Measurements from ENCODE around the gene ALDH9A1.
"Not testable (repeated sequence)": the region's sequence is repeated elsewhere in the genome, so short reads cannot be mapped to it uniquely, and the experiment has no call there.

The ALDH9A1 gene

DNA sequence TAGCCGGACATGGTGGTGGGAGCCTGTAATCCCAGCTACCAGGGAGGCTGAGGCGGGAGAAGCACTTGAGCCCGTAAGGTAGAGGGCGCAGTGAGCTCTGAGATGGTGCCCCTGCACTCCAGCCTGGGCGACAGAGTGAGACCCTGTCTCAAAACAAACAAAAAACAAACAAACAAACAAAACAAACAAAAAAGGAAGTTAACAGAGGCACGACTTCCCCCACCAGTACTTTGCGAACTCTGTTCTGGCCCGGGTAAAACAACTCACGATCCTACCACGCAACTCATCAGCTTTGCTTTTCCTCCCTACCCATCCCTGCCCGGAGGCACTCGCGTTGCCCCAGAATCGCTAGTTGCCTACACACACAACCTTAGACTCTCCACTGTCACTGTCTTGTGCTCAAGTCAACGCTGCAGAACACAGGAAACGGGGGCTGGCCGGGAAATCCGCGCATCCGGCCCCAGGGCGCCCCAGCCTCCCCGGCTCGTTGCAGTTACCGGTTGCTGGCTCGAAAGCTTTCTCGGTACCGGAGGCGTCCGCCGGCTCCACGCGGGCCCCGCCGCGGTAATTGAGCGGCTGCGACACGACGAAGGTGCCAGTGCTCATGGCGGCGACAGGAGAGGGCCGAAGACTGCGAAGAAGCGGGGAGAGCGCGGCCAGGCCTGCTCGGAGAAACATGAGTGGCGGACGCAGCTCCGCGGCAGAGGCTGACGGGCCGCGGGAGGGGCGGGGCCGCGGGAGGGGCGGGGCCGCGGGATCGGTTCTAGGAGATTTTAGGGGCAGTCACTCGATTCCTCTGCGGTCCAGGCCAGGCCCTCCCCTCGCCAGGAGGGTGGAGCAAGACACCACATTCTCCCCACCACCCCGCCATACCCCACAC, at the start of gene ALDH9A1:
Gene ALDH9A1, minus strand, starts transcription at position 682 of the 880 bp plus-strand sequence. Its CDS starts 4 bp downstream, at position 678.
- H3K36me3 ChIP-seq (ENCODE audit: control insufficient read depth, insufficient read depth, low read length), result no peaks in the 10 kb centered on the region
- DNase-seq (ENCODE audit: low read depth, low spot score), result peak; percentile 71
- H3K4me3 ChIP-seq (ENCODE audit: low read length), result peak within 1 kb of the TSS; percentile 52; the same call in 1 of the 2 replicates
- WGBS (ENCODE audit: insufficient coverage, insufficient read length), result no CpG with 5 or more reads among the region's 65 CpGs
- no peaks in the 10 kb centered on the region for H3K27me3 ChIP-seq (ENCODE audit: control insufficient read depth, insufficient read depth, low read length)
- no peaks in the 10 kb centered on the region for H3K9me3 ChIP-seq (ENCODE audit: control insufficient read depth, insufficient read depth, low read length)
- no peaks in the 10 kb centered on the region for H3K4me1 ChIP-seq (ENCODE audit: control insufficient read depth, insufficient read depth, low read length)
- H3K27ac ChIP-seq (ENCODE audit: low read length), result no peak within 1 kb of the TSS

DNA sequence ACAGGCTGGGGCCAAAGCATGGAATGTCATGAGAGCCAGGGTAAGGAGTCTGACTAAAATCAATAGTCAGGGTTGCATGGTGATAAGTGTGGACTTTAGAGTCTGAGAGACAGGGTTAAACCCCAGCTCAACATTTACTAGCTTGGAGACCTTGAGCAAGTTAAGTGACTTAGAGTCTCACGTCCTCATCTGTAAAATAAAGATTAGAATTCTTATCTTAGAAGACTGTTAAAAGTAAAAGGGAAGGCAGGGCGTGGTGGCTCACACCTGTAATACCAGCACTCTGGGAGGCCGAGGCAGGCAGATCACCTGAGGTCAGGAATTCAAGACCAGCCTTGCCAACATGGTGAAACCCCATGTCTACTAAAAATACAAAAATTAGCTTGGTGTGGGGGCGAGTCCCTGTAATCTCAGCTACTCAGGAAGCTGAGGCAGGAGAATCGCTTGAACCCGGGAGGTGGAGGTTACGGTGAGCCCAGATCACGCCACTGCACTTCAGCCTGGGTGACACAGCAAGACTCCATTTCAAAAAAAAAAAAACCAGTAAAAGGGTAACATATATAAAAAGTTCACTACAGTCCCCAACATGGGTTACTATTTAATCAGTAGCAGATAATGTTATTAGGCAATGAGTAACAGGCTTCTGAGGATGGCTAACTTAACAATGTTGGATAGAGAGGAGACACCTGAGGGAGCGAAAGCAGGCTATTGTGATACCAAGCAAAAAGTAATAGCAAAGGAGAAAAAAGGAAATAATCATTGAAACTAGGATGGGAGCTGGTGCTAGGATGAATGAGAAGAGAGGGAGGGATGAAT, 49.5 kb upstream of the ALDH9A1 start:
- H3K4me1 ChIP-seq (ENCODE audit: control insufficient read depth, insufficient read depth, low read length), result no peaks in the 10 kb centered on the region
- no peaks in the 10 kb centered on the region for H3K36me3 ChIP-seq (ENCODE audit: control insufficient read depth, insufficient read depth, low read length)
- H3K4me3 ChIP-seq (ENCODE audit: low read length), result no peak overlapping the region
- H3K27me3 ChIP-seq (ENCODE audit: control insufficient read depth, insufficient read depth, low read length), result no peaks in the 10 kb centered on the region
- no peaks in the 10 kb centered on the region for H3K9me3 ChIP-seq (ENCODE audit: control insufficient read depth, insufficient read depth, low read length)
- no CpG with 5 or more reads among the region's 9 CpGs for WGBS (ENCODE audit: insufficient coverage, insufficient read length)
- no peak overlapping the region for H3K27ac ChIP-seq (ENCODE audit: low read length)
- DNase-seq (ENCODE audit: low read depth, low spot score), result no peak

DNA sequence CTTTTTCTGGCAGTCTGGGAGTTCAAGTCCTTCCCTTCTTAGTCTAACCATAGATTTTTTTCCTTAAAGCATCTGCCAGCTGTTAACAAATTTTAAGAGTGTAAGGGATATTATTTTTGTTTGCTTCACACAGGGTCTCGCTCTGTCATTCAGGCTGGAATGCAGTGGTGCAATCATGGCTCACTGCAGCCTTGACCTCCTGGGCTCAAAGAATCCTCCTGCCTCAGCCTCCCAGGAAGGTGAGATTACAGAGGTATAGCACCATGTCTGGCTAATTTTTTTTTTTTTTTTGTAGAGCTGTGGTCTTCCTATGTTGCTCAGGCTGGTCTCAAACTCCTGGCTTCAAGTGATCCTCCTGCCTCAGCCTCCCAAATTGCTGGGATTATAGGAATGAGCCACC, 46.6 kb upstream of the ALDH9A1 start:
- not testable (repeated sequence) for DNase-seq (ENCODE audit: low read depth, low spot score); H3K27ac ChIP-seq (ENCODE audit: low read length); H3K4me3 ChIP-seq (ENCODE audit: low read length); H3K9me3 ChIP-seq (ENCODE audit: control insufficient read depth, insufficient read depth, low read length); H3K27me3 ChIP-seq (ENCODE audit: control insufficient read depth, insufficient read depth, low read length); H3K4me1 ChIP-seq (ENCODE audit: control insufficient read depth, insufficient read depth, low read length); H3K36me3 ChIP-seq (ENCODE audit: control insufficient read depth, insufficient read depth, low read length)
- WGBS (ENCODE audit: insufficient coverage, insufficient read length), result no CpG with 5 or more reads among the region's 1 CpG

- no peak overlapping the region for H3K27ac ChIP-seq (ENCODE audit: low read length)
- H3K4me3 ChIP-seq (ENCODE audit: low read length), result no peak overlapping the region
- no peak for DNase-seq (ENCODE audit: low read depth, low spot score)
- WGBS (ENCODE audit: insufficient coverage, insufficient read length), result no CpG with 5 or more reads among the region's 8 CpGs
- H3K36me3 ChIP-seq (ENCODE audit: control insufficient read depth, insufficient read depth, low read length), result no peaks in the 10 kb centered on the region; the same call in 1 of the 2 replicates
- H3K4me1 ChIP-seq (ENCODE audit: control insufficient read depth, insufficient read depth, low read length), result no peaks in the 10 kb centered on the region
- no peaks in the 10 kb centered on the region for H3K9me3 ChIP-seq (ENCODE audit: control insufficient read depth, insufficient read depth, low read length)
- no peaks in the 10 kb centered on the region for H3K27me3 ChIP-seq (ENCODE audit: control insufficient read depth, insufficient read depth, low read length)
These were observed 43.8 kb upstream of the ALDH9A1 start for GRCh38 chr1:165742194-165742593.

DNA sequence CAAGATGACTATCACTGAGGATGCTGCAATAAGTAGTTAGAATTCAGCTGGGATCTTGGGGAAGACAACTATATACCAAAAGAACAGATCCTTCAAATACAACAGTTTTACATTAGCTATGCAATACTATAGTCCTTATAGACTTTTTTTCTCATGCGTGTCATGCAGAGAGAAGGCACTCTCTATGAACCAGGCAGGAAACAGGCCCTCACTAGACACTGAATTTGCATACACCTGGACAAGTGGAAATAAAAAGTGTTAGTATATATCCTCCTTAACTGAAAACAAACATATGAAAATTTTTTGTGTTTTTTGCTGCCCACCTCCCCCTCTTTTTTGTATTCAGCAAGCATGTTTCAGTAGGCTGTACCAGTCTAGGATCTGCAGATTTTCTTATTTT, 40.4 kb upstream of the ALDH9A1 start:
- no peaks in the 10 kb centered on the region for H3K4me1 ChIP-seq (ENCODE audit: control insufficient read depth, insufficient read depth, low read length)
- H3K27ac ChIP-seq (ENCODE audit: low read length), result no peak overlapping the region
- H3K4me3 ChIP-seq (ENCODE audit: low read length), result no peak overlapping the region
- no peaks in the 10 kb centered on the region; the same call in 1 of the 2 replicates for H3K36me3 ChIP-seq (ENCODE audit: control insufficient read depth, insufficient read depth, low read length)
- no peak for DNase-seq (ENCODE audit: low read depth, low spot score)
- no peaks in the 10 kb centered on the region for H3K27me3 ChIP-seq (ENCODE audit: control insufficient read depth, insufficient read depth, low read length)
- H3K9me3 ChIP-seq (ENCODE audit: control insufficient read depth, insufficient read depth, low read length), result no peaks in the 10 kb centered on the region
- WGBS (ENCODE audit: insufficient coverage, insufficient read length), result no CpG with 5 or more reads among the region's 1 CpG

- no peaks in the 10 kb centered on the region for H3K9me3 ChIP-seq (ENCODE audit: control insufficient read depth, insufficient read depth, low read length)
- H3K27ac ChIP-seq (ENCODE audit: low read length), result no peak overlapping the region
- no peaks in the 10 kb centered on the region for H3K4me1 ChIP-seq (ENCODE audit: control insufficient read depth, insufficient read depth, low read length)
- no peaks in the 10 kb centered on the region for H3K27me3 ChIP-seq (ENCODE audit: control insufficient read depth, insufficient read depth, low read length)
- no peak overlapping the region for H3K4me3 ChIP-seq (ENCODE audit: low read length)
- DNase-seq (ENCODE audit: low read depth, low spot score), result no peak
- no peaks in the 10 kb centered on the region; the same call in 1 of the 2 replicates for H3K36me3 ChIP-seq (ENCODE audit: control insufficient read depth, insufficient read depth, low read length)
These were observed 38.8 kb upstream of the ALDH9A1 start for GRCh38 chr1:165737196-165737595.

DNA sequence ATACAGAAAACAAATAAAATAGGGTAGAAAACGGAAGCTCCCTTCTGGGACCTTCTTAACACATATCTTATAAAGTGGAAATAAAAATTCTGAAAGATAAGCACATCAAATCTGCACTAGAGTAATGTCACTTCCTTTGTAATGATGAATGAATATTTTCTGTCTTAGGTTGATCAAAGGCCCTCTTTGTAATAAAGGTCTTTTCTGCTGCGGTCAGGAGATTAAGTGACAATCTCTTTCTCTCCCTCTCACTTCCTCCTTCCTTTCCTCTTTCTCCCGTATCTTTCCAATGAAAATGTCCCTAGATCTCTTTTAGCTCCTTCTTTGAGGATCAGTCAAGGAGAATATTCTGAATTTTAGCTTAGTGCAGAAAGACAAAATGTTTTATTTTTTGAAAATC, 36.5 kb upstream of the ALDH9A1 start:
- Histone ChIP-seq H3K27ac (ENCODE audit: low read length) (no peak overlapping the region), H3K36me3 (ENCODE audit: control insufficient read depth, insufficient read depth, low read length) (no peaks in the 10 kb centered on the region), H3K4me3 (ENCODE audit: low read length) (no peak overlapping the region), H3K9me3 (ENCODE audit: control insufficient read depth, insufficient read depth, low read length) (no peaks in the 10 kb centered on the region), H3K27me3 (ENCODE audit: control insufficient read depth, insufficient read depth, low read length) (no peaks in the 10 kb centered on the region), H3K4me1 (ENCODE audit: control insufficient read depth, insufficient read depth, low read length) (no peaks in the 10 kb centered on the region)
- WGBS (ENCODE audit: insufficient coverage, insufficient read length), result no CpG with 5 or more reads among the region's 3 CpGs
- no peak for DNase-seq (ENCODE audit: low read depth, low spot score)

- H3K4me3 ChIP-seq (ENCODE audit: low read length), result no peak overlapping the region
- no CpG with 5 or more reads among the region's 2 CpGs for WGBS (ENCODE audit: insufficient coverage, insufficient read length)
- H3K9me3 ChIP-seq (ENCODE audit: control insufficient read depth, insufficient read depth, low read length), result no peaks in the 10 kb centered on the region
- no peak for DNase-seq (ENCODE audit: low read depth, low spot score)
- no peak overlapping the region for H3K27ac ChIP-seq (ENCODE audit: low read length)
- no peaks in the 10 kb centered on the region for H3K27me3 ChIP-seq (ENCODE audit: control insufficient read depth, insufficient read depth, low read length)
- no peaks in the 10 kb centered on the region for H3K4me1 ChIP-seq (ENCODE audit: control insufficient read depth, insufficient read depth, low read length)
- H3K36me3 ChIP-seq (ENCODE audit: control insufficient read depth, insufficient read depth, low read length), result no peaks in the 10 kb centered on the region
These were observed 28.5 kb upstream of the ALDH9A1 start for GRCh38 chr1:165726841-165727240.

- no peaks in the 10 kb centered on the region for H3K36me3 ChIP-seq (ENCODE audit: control insufficient read depth, insufficient read depth, low read length)
- no CpG with 5 or more reads among the region's 2 CpGs for WGBS (ENCODE audit: insufficient coverage, insufficient read length)
- H3K27me3 ChIP-seq (ENCODE audit: control insufficient read depth, insufficient read depth, low read length), result no peaks in the 10 kb centered on the region
- no peaks in the 10 kb centered on the region for H3K4me1 ChIP-seq (ENCODE audit: control insufficient read depth, insufficient read depth, low read length)
- no peak overlapping the region for H3K27ac ChIP-seq (ENCODE audit: low read length)
- H3K4me3 ChIP-seq (ENCODE audit: low read length), result no peak overlapping the region
- H3K9me3 ChIP-seq (ENCODE audit: control insufficient read depth, insufficient read depth, low read length), result no peaks in the 10 kb centered on the region
- no peak for DNase-seq (ENCODE audit: low read depth, low spot score)
These were observed 27.8 kb upstream of the ALDH9A1 start for GRCh38 chr1:165726169-165726568.

GRCh38 chr1:165717918-165718515, 19.7 kb upstream of the ALDH9A1 start:
- Histone ChIP-seq H3K4me3 (ENCODE audit: low read length) (no peak overlapping the region), H3K27me3 (ENCODE audit: control insufficient read depth, insufficient read depth, low read length) (no peaks in the 10 kb centered on the region), H3K27ac (ENCODE audit: low read length) (no peak overlapping the region), H3K4me1 (ENCODE audit: control insufficient read depth, insufficient read depth, low read length) (no peaks in the 10 kb centered on the region), H3K36me3 (ENCODE audit: control insufficient read depth, insufficient read depth, low read length) (no peaks in the 10 kb centered on the region), H3K9me3 (ENCODE audit: control insufficient read depth, insufficient read depth, low read length) (no peaks in the 10 kb centered on the region)
- WGBS (ENCODE audit: insufficient coverage, insufficient read length), result no CpG with 5 or more reads among the region's 4 CpGs
- peak; percentile 50 for DNase-seq (ENCODE audit: low read depth, low spot score)

Data from iPS DF 6.9 (cell line).